ENCODE results near the gene SRXN1.
"Not testable (repeated sequence)": the region's sequence is repeated elsewhere in the genome, so short reads cannot be mapped to it uniquely, and the experiment has no call there.

Gene SRXN1

GRCh38 chr20:644692-645317 lies 8.2 kb downstream of the SRXN1 start:
- no peak for DNase-seq (ENCODE audit: low read depth)
- no peak overlapping the region for H3K4me3 ChIP-seq (ENCODE audit: control insufficient read depth, low read depth, low read length)
- TF ChIP-seq CTCF (IDR thresholded peaks at IDR 0.05; ENCODE audit: control insufficient read depth, insufficient read depth, low read depth, low read length, missing control alignments): no peak

- no peak for TF ChIP-seq CTCF (IDR thresholded peaks at IDR 0.05; ENCODE audit: control insufficient read depth, insufficient read depth, low read depth, low read length, missing control alignments)
- no peak overlapping the region; the same call in 1 of the 2 replicates for H3K4me3 ChIP-seq (ENCODE audit: control insufficient read depth, low read depth, low read length)
- DNase-seq (ENCODE audit: low read depth): no peak
These were observed 10.4 kb downstream of the SRXN1 start for GRCh38 chr20:642398-643174.

- DNase-seq (ENCODE audit: low read depth); H3K4me3 ChIP-seq (ENCODE audit: control insufficient read depth, low read depth, low read length): not testable (repeated sequence)
These were observed 11.0 kb downstream of the SRXN1 start for GRCh38 chr20:642013-642397.

- no peak overlapping the region for H3K4me3 ChIP-seq (ENCODE audit: control insufficient read depth, low read depth, low read length)
- no peak for DNase-seq (ENCODE audit: low read depth)
- no peak for TF ChIP-seq CTCF (IDR thresholded peaks at IDR 0.05; ENCODE audit: control insufficient read depth, insufficient read depth, low read depth, low read length, missing control alignments)
These were observed 11.5 kb downstream of the SRXN1 start for GRCh38 chr20:641516-641875.

GRCh38 chr20:640674-641515 lies 12.1 kb downstream of the SRXN1 start:
- TF ChIP-seq CTCF (IDR thresholded peaks at IDR 0.05; ENCODE audit: control insufficient read depth, insufficient read depth, low read depth, low read length, missing control alignments): no peak
- DNase-seq (ENCODE audit: low read depth): no peak
- no peak overlapping the region for H3K4me3 ChIP-seq (ENCODE audit: control insufficient read depth, low read depth, low read length)

GRCh38 chr20:638579-638978 lies 14.4 kb downstream of the SRXN1 start:
- no peak for DNase-seq (ENCODE audit: low read depth)
- no peak overlapping the region for H3K4me3 ChIP-seq (ENCODE audit: control insufficient read depth, low read depth, low read length)
- TF ChIP-seq CTCF (IDR thresholded peaks at IDR 0.05; ENCODE audit: control insufficient read depth, insufficient read depth, low read depth, low read length, missing control alignments): no peak

GRCh38 chr20:637559-637958 lies 15.4 kb downstream of the SRXN1 start:
- no peak overlapping the region for H3K4me3 ChIP-seq (ENCODE audit: control insufficient read depth, low read depth, low read length)
- no peak for DNase-seq (ENCODE audit: low read depth)
- no peak for TF ChIP-seq CTCF (IDR thresholded peaks at IDR 0.05; ENCODE audit: control insufficient read depth, insufficient read depth, low read depth, low read length, missing control alignments)

All from AG09309 (cell line).